RKO (cell line): ENCODE data around the gene RNU1-1.
"Not testable (repeated sequence)": the region's sequence is repeated elsewhere in the genome, so short reads cannot be mapped to it uniquely, and the experiment has no call there.

Experiments
- DNase-seq: peaks from one replicate; pipeline ENCODE4 v3.0.0-alpha.2; 2016; ENCODE audit warnings: low spot score

RNU1-1 gene

GRCh38 chr1:16521679-16522078, 7.6 kb upstream of the RNU1-1 start:
- not testable (repeated sequence) for DNase-seq

GRCh38 chr1:16521288-16521583, 7.2 kb upstream of the RNU1-1 start:
- DNase-seq: no peak

GRCh38 chr1:16520435-16521287, 6.6 kb upstream of the RNU1-1 start:
- DNase-seq: not testable (repeated sequence)

GRCh38 chr1:16519255-16519951, 5.3 kb upstream of the RNU1-1 start:
- DNase-seq: not testable (repeated sequence)

DNA sequence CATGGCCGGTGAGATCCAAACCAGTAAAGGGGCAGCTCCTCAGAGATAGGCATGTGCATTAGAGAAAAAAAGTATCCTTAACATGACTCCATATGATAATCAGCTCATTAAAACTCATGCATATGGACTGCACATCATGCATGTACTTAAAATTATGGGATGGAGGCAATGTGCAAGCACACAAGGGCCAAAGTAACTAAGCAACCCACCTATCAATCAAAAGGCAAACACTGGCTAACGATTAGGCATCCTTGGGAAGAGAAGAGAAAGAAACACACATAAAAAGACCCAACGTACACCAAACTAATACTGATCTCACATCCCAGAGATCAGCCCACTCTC, 4.8 kb upstream of the RNU1-1 start:
- not testable (repeated sequence) for DNase-seq

DNA sequence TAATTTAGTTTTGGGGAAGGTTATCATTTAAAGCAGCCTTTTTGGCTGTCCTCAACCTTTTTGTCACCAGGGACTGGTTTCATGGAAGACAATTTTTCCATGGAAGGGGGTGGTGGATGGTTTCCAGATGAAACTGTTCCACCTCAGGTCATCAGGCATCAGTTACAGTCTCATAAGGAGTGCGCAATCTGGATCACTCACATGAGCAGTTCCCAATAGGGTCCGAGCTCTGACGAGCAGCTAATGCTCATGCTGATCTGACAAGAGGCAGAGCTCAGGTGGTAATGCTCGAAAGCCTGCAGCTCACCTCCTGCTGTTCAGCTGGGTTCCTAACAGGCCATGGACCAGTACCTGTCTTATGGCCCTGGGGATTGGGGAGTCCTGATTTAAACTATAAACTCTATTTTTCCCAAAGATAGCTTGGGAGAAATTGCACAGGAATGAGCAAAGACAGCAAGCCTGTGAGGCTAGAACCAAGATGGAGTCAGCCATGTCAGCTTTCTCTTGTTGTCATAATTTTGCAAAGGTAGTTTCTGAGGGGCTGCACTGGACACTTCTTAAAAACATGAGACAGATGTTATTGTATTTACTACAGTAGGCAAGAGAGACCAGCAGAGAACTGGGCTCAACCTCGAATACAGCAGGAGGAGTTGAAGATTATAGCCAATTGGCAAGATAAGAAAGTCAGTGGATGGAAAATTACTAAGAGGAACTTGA, 2.8 kb upstream of the RNU1-1 start:
- DNase-seq: not testable (repeated sequence)

DNA sequence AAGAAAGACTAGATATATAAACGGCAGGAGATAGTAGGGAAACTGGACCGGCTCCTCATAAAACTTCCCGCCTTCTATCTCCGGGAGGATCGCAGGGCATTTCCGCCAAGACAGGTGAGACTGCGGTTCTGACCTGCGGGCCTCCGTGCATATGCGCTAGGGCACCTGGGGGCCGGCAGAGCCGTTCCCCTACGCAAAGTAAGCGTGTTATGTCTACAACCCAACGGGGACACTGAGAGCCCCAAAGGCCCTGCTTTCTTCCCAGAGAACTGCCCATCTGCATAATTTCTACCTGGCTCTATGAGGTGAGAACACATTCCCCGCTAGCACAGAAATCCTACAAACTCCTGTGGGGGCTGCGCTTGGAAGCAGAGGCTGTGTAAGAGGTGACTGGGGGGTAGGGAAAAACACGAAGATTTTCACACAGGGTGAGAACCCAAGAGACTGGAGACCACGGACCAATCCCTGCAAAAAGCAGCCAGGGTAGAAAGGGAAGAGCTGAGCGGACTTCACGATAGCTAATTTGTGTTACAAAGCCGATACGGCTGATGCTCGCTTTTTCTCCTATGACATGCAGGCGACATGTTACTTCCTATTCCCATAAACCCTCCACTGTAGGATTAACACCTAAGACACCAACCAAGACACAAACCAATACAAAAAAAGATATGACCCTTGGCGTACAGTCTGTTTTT, 526 bp downstream of the RNU1-1 start:
- peak; percentile 98 for DNase-seq

DNA sequence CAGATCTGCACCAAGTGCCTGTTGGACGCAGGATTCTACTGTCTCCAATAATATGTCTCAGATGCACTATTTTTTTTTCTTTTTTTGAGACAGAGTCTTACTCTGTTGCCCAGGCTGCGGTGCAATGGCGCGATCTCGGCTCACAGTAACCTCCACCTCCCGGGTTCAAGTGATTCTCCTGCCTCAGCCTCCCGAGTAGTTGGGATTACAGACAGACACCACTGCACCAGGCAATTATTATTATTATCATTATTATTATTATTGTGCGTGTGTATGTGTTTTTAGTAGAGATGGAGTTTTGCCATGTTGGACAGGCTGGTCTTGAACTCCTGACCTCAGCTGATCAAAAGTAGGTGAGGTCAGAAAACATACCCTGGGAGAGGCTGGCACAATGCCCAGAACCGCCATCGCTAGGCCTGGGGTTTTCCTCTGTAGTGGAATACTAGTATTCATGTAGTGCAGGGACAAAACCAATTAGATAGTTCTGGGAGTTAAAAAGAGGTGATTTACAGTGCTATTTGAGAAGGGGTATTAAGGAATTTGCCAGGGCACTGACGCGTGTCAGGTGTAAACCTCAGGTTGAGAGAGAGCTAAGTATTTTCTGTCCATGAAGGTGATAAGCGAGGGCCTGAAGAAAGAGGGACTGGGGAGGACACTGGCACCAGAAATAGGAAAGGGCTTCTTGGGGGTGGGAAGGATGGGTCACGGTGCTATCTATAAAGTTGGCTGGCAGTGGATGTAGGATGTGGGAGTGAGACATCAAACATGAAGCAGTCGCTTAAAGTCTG, 1.3 kb downstream of the RNU1-1 start:
- not testable (repeated sequence) for DNase-seq

GRCh38 chr1:16511926-16512325, 2.2 kb downstream of the RNU1-1 start:
- not testable (repeated sequence) for DNase-seq

- peak; percentile 78 for DNase-seq
These were observed 5.1 kb downstream of the RNU1-1 start for GRCh38 chr1:16508861-16509445.

- not testable (repeated sequence) for DNase-seq
These were observed 7.5 kb downstream of the RNU1-1 start for GRCh38 chr1:16506364-16507136.

- DNase-seq: not testable (repeated sequence)
These were observed 8.2 kb downstream of the RNU1-1 start for GRCh38 chr1:16505870-16506269.

- DNase-seq: no peak
These were observed 10.6 kb downstream of the RNU1-1 start for GRCh38 chr1:16503494-16503893.

DNA sequence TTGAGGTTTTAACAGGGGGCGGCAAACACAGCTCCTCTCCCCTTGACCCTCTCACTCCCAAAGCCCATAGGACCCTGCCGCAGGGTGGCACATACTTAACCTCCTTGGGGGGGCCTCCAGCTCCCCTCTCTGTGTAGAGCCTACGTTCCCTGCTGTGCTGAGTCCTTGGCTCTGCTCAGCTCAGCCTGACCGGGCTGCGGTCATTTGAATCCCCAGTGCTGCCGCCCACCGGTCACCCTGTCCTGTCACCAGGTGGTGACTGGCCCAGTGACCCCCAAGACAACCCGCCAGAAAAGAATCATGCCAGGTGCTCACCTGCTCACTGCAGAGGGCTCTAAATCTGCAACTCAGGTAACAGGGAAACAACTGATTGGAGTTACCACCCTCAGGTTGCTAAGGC, 12.6 kb downstream of the RNU1-1 start:
- DNase-seq: not testable (repeated sequence)

- not testable (repeated sequence) for DNase-seq
These were observed 13.1 kb downstream of the RNU1-1 start for GRCh38 chr1:16500975-16501374.

DNA sequence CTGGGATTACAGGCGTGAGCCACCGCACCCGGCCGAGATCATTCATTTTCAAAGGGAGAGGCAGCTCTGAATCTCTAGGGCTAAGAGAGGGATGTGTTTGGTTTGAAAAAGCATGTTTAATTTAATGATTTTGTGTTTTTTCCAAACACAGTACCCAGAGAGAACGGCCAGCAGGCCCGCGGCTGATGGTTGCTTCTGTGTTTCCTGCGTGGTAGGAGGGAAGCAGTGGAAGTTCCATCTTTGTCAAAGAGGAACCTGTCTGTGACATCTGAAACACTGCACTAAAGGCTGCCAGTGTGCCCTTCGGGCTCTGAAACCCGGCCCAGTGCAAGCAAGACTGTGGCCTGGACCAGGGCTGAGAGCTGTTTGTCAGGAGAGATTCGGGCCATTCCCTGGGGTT, 13.6 kb downstream of the RNU1-1 start:
- not testable (repeated sequence) for DNase-seq

- peak; percentile 86 for DNase-seq
These were observed 15.3 kb downstream of the RNU1-1 start for GRCh38 chr1:16498573-16499413.

DNA sequence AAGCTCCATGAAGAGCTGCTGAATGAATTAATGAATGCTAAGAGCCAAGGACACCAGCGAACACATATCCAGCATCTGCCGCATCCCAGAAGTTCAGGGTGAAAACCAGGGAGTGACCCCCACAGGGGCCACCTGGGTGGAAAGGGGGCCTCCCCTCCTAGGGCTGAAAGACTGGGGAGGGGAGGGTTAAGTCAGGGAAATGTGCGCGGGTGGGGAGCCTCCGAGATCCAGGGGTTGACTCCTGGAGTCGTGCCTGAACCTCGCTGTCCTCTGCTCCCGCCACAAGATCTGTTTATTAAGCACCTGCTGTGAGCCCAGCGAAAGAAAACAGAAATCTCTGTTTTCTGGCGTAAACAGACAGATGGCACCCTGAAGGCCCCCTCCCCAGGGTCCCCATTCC, 16.0 kb downstream of the RNU1-1 start:
- not testable (repeated sequence) for DNase-seq

DNA sequence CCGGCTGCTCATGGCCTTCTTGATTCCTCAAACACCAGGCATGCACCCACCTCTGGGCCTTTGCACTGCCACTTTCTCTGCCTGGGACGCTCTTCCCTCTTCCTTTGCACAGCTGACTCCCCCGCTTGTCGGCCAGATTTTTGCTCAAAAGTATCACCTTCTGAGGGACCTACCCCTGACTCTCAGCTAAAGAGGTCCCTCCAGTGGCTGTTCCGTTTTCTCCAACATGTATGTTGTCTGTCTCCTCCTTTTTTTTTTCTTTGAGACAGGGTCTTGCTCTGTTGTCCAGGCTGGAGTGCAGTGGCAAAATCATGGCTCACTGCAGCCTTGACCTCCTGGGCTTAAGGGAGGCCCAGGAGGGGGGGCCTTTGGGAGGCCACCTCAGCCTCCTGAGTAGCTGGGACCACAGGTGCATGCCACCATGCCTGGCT, 16.6 kb downstream of the RNU1-1 start:
- peak; percentile 28 for DNase-seq
